Activated CD4-positive, alpha-beta T cell treated with anti-CD3 and anti-CD28 coated beads for 24 hours (primary cell): ENCODE results near the gene MAJIN.
A peak's percentile ranks its signal among the peaks of the same experiment; 100 is the strongest.
"Not testable (repeated sequence)": the region's sequence is repeated elsewhere in the genome, so short reads cannot be mapped to it uniquely, and the experiment has no call there.

Experiments
- DNase-seq, 2 donors: peaks; one replicate each; pipeline ENCODE4 v3.0.0-alpha.2; 2020; ENCODE audit warnings: low read depth in 2 of 2

MAJIN gene

DNA sequence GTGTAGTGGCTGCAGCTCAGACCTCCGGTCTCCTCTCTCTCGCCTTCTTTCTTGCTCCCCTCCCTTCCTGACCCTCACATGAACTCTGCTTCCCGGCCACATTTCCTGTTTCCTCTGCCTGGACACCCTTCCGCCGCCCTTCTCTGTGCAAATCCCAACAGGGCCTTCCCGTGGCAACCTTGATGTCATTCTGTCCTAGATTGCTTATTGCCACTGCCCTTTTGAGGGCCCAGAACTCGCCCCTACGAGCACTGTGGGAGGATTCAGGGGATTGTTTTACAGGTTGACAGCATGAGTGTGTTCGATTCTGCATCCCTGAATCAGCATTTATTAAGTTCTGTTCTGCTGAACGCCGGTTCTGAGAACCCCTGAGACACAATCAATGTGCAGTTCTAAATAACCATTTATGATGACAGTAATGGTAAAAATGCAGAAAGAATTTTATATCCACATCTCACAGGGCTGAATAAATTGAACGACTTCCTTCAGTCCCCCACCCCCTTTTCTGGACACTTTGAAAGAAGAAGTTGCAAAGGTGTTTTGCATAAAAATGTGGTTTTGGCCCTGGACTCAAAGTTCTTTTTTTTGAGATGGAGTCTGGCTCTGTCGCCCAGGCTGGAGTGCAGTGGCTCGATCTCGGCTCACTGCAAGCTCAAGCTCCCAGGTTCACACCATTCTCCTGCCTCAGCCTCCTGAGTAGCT is 18.5 kb upstream of the MAJIN start:
- DNase-seq: no peak

DNA sequence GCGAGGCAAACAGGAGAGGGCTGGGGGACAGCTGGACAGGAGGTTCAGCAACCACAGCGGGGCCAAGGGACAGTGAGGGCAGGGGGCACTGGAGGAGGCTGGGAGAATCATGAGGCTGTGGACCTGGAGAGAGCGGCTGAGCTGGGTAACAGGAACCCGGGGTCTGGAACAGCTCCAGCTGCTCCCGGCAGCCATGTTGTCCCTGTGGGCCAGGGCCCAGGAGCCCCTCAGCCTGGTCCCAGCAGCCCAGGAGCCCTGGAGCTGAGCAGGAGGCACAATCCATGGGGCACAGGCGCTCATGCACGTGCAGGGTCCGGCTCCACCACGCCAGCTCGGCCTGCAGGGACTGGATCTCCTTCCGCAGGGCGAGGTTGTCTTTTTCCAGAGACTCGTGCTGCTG is 17.5 kb upstream of the MAJIN start:
- no peak for DNase-seq

DNA sequence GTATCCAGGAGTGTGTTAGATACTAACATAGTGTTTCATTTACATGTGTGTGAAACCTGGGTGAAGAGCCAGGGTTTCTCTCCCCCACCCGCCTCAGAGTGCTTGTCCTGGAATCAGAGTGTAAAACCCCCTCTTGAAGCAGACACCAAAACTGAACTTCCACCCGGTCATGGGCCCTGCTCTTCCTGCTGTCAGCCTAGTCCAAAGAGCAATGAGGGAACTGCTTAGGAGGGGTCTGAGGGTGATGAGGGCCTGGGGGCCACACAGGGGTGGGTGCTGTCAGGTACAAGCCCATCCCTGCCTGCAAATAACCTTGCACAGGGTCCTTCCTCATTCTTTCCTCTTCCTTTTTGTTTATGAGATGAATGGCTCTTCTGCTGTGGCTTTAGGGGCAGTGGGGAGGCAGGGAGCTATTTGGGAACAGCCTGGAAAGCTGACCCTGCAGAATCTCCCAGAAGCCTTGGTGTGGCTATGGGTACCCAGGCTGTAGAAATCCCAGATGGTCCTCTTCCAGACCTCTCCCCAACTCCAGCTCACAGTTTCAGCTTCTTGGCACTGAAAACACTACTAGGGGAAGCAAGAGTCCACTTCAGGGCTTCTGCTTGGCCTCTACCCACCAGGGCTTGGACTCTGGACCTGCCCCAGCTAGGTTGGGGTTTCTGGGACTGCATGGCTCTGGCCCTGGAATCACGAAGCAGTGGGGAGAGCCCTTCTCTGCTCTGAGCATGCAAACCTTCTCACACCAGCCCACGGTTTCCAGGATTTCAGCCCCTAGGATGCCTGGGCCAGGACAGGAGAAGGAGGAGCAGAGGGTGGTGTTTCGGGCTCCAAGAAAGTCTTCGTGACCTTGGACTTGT is 16.3 kb upstream of the MAJIN start:
- no peak for DNase-seq

DNA sequence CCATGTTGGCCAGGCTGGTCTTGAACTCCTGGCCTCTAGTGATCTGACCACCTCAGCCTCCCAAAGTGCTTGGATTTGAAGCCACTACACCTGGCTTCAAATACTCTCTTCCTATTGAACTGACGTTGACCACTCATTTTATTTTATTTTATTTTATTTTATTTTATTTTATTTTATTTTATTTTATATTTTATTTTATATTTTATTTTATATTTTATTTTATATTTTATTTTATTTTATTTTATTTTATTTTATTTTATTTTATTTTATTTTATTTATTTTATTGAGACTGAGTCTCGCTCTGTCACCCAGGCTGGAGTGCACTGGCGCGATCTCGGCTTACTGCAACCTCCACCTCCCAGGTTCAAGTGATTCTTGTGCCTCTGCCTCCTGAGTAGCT is 11.4 kb upstream of the MAJIN start:
- not testable (repeated sequence) for DNase-seq

DNA sequence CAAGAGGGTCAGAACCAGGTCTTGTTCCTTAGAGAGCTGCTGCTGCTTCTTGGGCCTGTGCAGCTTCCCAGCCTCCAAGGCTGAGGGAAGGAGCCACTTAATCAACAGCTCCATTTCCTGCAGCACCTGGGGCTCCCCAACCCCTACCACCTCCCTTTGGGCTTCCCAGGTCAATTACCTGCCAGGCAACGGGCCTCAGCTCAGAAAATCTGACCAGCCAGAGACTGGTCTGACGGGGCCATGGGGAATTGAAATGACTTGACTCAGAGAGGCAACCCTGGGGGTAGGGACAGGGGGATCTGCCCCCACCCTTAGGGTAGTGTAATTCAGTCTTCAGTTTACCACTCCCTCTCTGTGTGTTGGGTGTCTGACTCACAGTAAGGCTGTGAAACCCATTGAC is 4.7 kb upstream of the MAJIN start:
- no peak for DNase-seq

DNA sequence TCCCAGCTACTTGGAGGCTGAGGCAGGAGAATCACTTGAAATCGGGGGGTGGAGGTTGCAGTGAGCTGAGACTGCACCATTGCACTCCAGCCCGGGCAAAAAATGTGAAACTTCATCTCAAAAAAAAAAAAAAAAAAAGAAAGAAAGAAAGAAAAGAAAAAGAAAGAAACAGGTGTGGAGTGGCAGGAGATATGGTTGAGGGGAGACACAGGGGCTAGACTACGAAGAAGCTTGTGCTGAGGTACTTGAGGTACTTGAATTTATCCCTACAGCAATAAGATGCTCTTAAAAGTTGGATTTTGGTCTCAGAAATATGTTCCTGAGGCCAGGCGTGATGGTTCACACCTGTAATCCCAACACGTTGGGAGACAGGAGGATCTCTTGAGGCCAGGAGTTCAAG is 2.2 kb upstream of the MAJIN start:
- DNase-seq: no peak

DNA sequence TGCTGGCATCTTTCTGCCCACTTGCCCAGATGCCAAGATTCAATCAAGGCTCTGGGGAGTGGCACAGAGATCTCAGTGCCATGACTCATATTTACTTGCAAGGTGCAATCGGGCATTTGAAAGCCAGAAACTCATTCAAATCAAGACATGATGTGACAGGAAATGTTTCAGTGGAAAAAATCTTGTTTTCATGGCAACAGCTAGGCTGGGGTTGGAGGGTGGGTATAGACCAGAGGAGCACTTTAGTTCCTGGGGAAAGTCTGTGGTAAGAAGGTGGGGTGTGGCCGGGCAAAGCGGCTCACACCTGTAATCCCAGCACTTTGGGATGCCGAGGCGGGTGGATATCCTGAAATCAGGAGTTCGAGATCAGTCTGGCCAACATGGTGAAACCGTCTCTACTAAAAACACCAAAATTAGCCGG is 1.2 kb downstream of the MAJIN start:
- peak; percentile 10 to 11 for DNase-seq

DNA sequence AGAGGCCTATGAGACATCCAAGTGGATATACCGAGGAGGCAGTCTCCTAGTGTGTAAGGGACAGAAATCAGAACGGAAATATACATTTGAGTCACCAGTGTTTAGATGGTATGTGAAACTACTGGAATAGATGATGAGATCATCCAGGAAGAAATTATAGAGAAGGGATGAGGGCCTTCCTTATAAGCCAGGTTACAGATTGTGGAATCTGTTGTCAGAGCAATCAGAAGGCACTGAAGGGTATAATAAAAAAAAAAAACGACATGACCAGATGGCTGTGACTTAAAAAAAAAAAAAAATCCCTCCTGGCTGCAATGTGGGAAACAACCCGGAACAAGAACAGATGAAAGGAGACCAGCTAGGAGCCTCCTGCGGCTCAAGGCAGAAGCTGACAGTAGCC is 2.7 kb downstream of the MAJIN start:
- DNase-seq: no peak

DNA sequence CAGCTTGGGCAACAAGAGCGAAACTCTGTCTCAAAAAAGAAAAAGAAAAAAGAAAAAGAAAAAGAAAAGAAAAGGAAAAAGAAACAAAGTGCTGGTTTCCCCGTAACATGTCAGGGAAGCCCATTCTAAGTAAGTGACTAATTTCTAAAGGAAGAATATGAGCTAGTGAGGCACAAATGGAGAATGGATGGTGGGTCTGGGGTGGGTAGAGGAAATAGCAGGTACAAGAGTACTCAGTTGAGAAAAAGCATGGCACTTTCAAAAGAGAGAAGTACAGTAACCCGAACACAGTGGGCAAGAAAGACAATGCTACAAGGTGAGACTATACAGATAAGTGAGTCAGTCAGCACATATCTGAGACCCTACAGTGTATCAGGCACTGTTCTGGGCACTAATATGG is 4.5 kb downstream of the MAJIN start:
- no peak for DNase-seq

DNA sequence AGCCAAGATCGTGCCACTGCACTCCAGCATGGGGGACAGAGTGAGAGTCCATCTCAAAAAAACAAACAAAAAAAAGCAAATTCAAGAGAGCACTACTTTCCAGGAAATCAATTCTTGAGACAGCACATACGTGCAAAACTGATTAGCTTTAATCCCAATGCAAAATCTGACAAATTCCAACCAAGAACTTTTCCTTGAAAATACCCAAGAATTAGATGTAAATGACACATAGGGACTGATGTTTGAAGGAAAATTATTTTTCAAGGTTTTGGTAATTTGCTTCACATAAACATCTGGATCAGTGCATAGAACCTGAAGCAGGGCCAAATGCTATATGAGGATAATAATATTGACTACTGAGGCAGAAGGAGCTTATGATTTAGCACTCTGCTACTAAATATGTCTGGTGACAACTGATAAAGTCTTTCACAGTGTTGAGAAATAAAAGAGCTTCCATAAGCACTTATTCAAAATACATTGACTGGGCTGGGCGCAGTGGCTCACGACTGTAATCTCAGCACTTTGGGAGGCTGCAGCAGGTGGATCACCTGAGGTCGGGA is 8.8 kb downstream of the MAJIN start:
- no peak for DNase-seq

DNA sequence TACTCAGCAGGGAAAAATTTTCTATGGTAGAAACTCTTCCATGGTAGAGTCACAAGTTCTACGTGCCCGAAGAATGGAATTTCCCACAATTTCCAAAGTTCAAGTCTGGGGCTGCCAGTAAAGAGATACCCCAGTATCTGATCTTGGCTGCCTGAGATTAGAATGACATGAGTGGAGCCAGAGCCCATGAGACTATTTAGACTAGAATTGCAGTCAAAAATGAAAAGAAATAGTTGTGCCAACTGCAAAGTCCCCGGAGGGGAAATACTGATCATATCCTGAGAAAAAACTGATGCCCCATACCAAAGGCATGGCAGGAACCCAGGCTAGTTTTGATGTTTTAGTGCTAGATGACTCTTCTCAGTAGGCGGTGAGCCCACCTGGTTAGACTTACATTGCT is 11.2 kb downstream of the MAJIN start:
- no peak for DNase-seq

DNA sequence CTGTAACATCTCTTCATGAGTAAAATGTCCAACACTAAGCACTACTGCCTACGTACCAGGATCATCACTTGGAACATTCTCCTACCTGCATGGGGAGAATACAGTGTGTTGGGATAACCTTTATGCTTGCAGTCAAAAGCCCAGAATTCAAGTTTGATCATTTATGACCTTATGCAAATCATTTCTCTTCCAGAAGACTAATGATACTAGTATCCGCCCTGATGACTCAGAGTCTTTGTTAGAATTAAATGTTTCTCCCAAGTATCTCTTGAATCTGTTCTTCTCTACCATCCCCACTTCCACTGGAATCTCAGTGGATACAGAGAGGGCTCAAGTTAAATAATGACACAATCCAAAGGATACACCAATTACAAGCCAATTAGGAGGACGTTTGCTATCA is 12.4 kb downstream of the MAJIN start:
- DNase-seq: no peak

DNA sequence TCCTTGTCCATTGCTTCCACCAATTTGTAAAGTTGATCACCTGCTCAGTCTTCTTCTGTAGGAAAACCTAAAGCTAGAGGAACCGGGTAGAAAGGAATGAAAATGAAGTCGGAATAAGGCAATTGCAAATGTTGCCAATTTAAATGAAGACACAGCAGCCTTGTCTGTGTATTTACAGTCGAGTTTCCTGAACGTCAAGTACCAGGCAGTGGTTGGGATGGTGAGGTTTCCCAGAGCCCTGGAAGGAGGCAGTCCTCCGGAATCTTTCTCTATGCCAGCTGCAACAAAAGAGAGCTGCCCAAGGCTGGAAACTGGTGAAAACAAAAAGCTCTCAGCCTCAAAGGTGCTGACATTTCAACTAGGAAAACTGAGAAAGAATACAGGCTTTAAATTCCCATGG is 17.7 kb downstream of the MAJIN start:
- no peak for DNase-seq

DNA sequence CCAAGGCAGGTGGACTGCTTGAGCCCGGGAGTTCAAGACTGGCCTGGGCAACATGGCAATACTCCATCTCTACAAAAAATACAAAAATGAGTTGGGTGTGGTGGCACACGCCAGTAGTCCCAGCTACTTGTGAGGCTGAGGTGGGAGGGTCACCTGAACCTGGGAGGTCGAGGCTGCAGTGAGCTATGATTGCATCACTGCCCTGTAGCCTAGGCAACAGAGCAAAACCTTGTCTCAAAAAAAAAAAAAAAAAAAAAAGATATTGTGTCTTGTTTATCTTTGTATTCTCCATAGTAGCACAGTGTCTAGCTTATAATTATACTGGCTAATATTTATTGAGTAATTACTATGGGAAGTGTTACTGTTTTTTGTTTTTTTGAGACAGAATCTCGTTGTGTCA is 20.4 kb downstream of the MAJIN start:
- no peak for DNase-seq

DNA sequence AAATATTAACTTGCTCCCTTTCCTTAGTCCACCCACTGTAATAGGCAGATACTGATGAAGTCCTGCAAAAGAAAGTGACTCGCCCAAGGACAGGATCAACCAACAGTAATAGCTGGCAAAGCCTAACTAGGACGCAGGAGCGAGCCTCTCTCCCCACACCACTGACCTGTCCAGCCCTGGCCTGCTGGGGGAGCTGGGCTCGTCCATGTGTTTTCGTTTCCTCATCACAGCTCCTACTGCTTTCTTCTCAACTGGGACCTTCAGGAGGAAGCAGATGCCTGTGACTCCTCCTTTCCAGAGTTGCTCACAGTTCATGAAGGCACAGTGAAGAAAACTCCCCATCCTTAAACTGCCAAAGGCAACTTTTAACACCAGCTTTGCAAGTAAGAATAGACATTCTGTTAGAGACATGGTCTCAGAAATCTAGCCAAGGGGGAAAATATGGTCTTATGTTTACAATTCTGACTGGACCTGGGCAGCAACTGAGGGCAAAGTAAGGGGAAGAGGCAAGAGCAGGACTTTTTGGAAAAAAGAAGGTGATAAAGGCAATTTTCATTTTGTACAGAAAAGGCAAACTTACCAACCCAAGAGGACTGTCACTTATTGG is 24.6 kb downstream of the MAJIN start:
- DNase-seq: no peak

DNA sequence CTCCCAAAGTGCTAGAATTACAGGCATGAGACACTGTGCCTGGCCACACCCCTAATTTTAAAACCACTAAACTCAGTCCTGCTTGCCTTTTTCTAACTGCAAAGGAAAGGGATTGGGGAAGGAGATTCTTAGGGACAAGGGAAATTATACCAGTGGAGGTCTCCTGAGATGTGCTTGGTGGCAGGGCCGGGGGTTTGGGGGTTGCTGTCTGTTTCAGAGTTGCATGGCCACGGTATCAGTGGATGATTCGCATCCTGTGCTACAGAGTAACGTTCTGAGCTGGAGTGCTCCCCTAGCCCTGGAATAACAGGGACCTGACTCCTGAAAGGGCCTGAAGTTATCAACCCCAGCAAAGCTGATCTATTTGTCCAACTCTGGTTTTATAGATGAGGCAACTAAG is 35.4 kb downstream of the MAJIN start:
- DNase-seq: no peak

DNA sequence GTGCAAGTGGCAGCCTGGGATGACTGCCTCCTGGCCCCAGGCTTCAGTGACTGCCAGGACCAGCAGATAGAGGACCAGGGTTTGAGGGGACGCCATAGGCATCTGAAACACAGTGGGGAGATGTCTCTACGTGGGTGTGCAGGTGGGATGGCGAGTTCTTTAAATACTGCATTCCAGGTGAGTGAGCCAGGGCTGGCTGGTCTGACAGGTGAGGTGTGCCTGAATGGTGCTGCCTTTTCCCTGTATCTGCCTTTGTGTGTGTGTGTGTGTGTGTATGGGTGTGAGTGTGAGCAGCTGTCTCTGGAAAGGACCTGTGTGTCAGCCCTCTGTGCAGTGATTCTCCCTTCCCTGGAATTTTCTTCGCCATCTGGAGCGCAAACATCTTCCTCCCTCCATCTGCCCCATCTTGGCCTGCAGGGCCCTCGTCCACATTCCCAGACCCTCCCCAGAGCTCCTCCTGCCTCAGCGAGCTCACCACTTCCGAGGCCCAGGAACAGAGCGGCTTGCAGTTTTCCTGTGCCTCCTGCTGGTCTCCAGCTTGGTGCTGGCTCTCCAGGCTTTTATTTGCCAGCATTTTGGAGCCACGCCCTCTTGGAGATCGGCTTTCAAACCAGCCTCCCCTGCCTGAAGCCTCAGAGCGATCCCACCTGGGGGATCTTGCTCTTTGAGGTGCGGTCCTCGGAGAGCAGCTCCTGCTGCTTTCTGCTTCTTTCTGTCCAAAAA is 36.4 kb downstream of the MAJIN start, which contains the start of gene GPHA2:
GPHA2 (minus strand) TSS at position 535 of the 723 bp plus-strand sequence; CDS start at position 102, 433 bp downstream.
- no peak for DNase-seq

DNA sequence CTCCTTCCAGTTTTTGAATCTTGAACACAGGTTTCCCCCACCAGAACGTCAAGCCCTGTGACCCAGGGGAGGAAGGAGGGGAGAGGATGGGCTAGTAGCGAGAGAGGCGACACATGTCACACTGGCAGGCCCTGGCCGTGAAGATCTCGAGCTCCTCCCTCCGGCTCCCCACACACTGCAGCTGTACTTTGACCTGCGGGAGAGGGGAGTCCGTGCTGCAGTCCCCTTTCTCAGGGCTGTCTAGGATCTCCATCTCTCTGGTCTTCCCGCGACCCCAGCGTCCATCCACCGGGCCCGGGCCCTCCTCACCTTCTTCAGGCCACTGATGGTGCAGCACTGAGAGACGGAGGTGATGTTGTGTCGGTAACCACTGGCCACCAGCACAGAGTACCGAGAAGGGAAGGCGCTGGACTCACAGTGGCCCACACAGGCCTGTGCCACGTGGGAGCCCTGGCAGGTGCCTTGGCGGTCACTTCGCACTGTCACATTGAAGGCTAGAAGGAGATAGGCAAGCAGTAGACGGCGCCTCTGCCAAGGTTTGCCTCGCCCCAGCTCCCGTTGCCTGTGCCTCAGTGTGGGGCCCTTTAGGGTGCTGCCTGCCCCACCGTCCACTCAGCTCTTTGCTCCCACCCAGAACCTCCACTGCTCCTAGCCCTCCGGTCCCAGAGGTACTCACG is 37.1 kb downstream of the MAJIN start:
- no peak for DNase-seq

DNA sequence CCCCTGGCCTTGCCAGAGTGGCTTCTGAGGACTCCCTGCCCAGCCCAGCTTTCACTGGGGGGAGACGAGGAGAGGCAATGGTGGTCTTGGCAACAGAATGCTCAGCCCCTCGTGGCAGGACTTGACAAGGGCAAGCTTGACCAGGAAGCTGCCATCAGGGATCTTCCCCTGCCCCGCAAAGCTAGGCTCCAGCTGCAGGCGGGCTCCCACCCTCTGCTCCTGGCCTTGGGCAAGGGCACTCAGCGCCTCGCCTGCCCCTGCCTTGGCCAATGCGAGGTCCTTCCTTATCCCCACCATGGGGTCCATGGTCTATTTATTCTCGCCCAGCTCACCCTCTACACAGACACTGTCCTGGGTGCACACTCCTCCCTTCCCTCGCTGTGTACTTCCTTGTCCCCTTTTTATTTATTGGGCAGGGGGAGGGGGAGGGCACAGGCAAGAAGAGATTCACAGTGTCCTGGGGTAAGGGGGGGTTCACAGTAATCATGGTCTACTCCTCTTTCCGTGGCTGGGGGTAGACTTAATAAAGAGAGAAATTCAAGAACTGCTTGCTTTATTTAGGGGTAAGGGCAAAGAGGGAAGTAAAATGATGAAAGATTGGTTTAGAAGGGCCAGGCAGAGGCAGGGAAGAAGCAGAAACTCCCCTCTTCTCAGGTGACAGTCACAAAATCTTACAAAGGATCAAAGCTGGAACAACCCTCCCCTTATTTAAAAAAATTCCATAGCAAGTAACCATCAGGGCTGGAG is 37.8 kb downstream of the MAJIN start:
- DNase-seq: no peak

DNA sequence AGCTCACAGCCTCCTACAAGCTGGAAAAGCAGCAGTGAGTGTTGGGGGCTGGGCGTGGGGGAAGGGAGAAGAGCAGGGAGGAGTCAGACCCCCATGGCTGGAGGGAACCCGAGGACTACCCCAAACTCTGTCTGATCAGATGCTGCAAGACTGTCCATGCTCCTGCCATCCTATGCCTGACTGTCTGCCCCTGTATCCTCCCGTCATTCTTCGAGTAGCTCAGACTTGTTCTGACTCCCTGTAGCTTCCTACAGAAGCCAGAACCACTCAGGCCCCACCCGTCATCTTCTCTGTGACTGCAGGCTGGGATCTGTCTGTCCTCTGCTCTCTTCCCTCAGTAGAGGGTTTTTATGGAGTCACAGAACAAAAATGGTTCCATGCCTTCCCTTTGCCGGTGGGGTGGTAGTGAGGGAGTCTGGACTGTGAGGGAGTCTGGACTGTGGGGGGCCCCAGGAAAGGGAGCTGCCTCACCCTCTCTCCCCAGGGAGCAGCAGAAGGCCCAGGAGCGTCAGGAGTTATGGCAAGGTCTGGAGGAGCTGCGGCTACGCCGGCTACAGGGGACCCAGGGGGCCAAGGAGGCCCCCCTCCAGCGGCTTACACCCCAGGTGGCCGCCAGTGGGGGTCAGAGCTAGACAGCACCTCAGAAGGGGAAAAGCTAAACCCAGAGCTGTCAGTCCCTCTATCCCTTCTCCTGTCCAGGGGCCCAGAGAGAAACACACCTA is 38.5 kb downstream of the MAJIN start:
- no peak for DNase-seq
